Right lobe of liver (tissue), 4 donors: ENCODE measurements around the gene CKS2.

Experiments used
- POLR2A ChIP-seq: fragments of 450-650 bp; IDR thresholded peaks from one replicate; pipeline ENCODE4 v1.6.1; 2017; ENCODE audit warnings: antibody characterized with exemption, mild to moderate bottlenecking
- TF ChIP-seq, protein P1 (sequence below), 4 donors: fragments of 200-600 bp in 3 of 4; fragments of 450-650 bp in 1 of 4; IDR thresholded peaks; one replicate each; pipeline versions ENCODE4 v1.5.1 to v1.8.0; 2016 to 2022; ENCODE audit warnings: antibody characterized with exemption in 4 of 4, mild to moderate bottlenecking in 2 of 4
- donor health status: DM: no; HTN: no; CAD: no.
- donor health status: DM: no; HTN: no; CAD: no.
- donor health status: DM: no; HTN: yes; CAD: no.

DNA sequence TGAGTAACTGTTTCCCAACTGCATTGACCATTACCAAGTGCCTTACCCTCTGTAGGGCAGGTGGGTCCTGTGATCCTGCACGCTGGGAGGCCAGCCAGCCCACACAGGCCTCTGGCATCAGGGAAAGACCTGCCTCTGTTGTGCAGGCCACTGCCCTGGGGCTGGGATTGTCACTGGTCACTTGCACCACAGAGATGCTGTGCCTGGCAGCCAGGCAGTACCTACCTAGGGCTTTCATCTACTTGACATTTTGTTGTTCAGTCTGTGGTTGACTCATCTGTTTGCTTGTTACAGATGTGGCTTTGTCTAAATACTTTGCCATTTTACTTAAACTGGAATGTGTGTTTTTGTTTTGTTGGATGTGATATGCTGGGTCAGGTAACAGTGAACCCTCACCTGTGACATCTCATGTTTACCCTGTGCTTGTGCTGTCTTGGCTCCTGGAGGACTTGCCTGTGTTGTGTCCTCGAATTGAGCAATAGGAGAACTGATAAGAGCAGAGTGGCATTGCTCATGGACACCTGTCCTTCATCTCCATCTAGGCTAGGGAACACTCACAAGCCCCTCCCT, 40.1 kb downstream of the CKS2 start:
- TF ChIP-seq, protein P1, sequence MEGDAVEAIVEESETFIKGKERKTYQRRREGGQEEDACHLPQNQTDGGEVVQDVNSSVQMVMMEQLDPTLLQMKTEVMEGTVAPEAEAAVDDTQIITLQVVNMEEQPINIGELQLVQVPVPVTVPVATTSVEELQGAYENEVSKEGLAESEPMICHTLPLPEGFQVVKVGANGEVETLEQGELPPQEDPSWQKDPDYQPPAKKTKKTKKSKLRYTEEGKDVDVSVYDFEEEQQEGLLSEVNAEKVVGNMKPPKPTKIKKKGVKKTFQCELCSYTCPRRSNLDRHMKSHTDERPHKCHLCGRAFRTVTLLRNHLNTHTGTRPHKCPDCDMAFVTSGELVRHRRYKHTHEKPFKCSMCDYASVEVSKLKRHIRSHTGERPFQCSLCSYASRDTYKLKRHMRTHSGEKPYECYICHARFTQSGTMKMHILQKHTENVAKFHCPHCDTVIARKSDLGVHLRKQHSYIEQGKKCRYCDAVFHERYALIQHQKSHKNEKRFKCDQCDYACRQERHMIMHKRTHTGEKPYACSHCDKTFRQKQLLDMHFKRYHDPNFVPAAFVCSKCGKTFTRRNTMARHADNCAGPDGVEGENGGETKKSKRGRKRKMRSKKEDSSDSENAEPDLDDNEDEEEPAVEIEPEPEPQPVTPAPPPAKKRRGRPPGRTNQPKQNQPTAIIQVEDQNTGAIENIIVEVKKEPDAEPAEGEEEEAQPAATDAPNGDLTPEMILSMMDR (IDR thresholded peaks at IDR 0.05) = no peak
- TF ChIP-seq POLR2A = no peak
